Peyer's patch (tissue), 4 donors: Measurements from ENCODE around the gene GOLGA7B.

Experiments used
- CTCF ChIP-seq, 6 experiments: fragments of 450-650 bp in 4 of 6; fragments of 200-600 bp in 2 of 6; sonication (generic) in 1 of 6; IDR thresholded peaks; one replicate each; pipeline ENCODE4 v1.5.1; 2017 to 2019; ENCODE audit warnings: antibody characterized with exemption in 6 of 6, mild to moderate bottlenecking in 3 of 6, moderate library complexity in 1 of 6
- POLR2A ChIP-seq, 2 donors: fragments of 450-650 bp; IDR thresholded peaks; one replicate each; pipeline ENCODE4 v1.5.1; 2017; ENCODE audit warnings: antibody characterized with exemption in 2 of 2, mild to moderate bottlenecking in 2 of 2, moderate library complexity in 2 of 2

GRCh38 chr10:97887399-97887798, 37.8 kb downstream of the GOLGA7B start:
- TF ChIP-seq POLR2A (IDR thresholded peaks at IDR 0.05) (no peak), CTCF (IDR thresholded peaks at IDR 0.05) (no peak)
